ENCODE results near the gene NHSL1. TPM values are rescaled to one million over a fixed set of nuclear protein-coding genes. Genes with fewer than 3 reads are reported as not detected.

Gene NHSL1
- total and polyA plus RNA-seq, 2 of the 8 experiments (the other 6 are each of a cell fraction or from before 2014, with no cell fraction given), result 7.2 to 32.4 TPM

DNA sequence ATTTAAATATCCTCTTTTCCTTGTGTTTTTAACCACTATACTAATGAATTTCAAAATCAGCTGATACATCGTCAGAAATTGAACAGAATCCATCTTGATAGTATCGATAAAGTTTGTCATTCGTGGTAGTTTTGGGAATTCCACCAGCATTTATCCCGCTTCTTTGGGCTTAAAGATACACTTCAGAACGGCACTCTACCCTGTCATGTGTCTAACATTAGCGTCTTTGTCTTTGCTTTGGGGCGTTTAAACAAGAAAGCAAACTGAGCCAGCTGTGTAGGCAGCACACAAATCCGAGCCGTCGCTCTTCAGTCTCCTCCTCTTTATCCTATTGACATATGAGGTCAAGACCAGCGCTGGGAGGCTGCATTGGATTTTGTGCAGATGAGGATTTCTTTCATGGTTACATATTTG is 27.5 kb upstream of the NHSL1 start:
- Histone ChIP-seq H4K20me1 (replicated peaks in 1 of 2; ENCODE audit: control insufficient read depth in 1 of 2, insufficient read depth in 2 of 2, low read length in 2 of 2) (no peaks in the 10 kb centered on the region), H3K56ac (replicated peaks; ENCODE audit: insufficient read length, low read depth, low read length) (no peak overlapping the region), H2AK5ac (ENCODE audit: low read depth, low read length) (no peak overlapping the region), H3K79me2 (ENCODE audit: control insufficient read depth in 1 of 2, insufficient read depth in 2 of 2, low read length in 2 of 2) (no peaks in the 10 kb centered on the region; a peak in 1 of 4 replicates), H3K36me3 (ENCODE audit: control insufficient read depth in 2 of 4, insufficient read depth in 4 of 4, low read length in 3 of 4) (no peaks in the 10 kb centered on the region), H3K79me1 (ENCODE audit: low read depth, low read length) (no peaks in the 10 kb centered on the region; the same call in 1 of the 2 replicates), H3K4ac (replicated peaks; ENCODE audit: insufficient read length, low read depth, low read length) (no peak overlapping the region), H2BK12ac (ENCODE audit: low read depth, low read length) (no peak overlapping the region), H4K91ac (replicated peaks; ENCODE audit: insufficient read length, low read length) (no peak overlapping the region), H2AFZ (ENCODE audit: low read length) (no peak overlapping the region), H4K8ac (ENCODE audit: extremely low read depth, insufficient read depth, low read length) (no peak overlapping the region), H3K14ac (ENCODE audit: insufficient read length) (no peak overlapping the region), H3K23ac (ENCODE audit: insufficient read length) (no peak overlapping the region), H3K23me2 (ENCODE audit: low read depth, low read length) (peaks cover 1% of the 10 kb centered on the region; the same call in 1 of the 2 replicates), H3K4me1 (replicated peaks in 1 of 4; ENCODE audit: control insufficient read depth in 3 of 4, insufficient read depth in 4 of 4, low read length in 3 of 4) (peaks cover 1 to 14% (median 6%) of the 10 kb centered on the region in 4 experiments; a peak in 4 of 7 replicates), H2BK5ac (ENCODE audit: low read depth, low read length) (no peak overlapping the region), H3K27me3 (replicated peaks in 1 of 4; ENCODE audit: control insufficient read depth in 3 of 4, extremely low read depth in 1 of 4, insufficient read depth in 3 of 4, low read length in 3 of 4) (no peaks in the 10 kb centered on the region), H3K4me2 (ENCODE audit: insufficient read depth in 1 of 2, low read depth in 2 of 2, low read length in 2 of 2) (peak overlapping the region; percentile 41 to 50; a peak in 2 of 4 replicates), H2BK20ac (ENCODE audit: low read length) (no peak overlapping the region), H2BK15ac (ENCODE audit: low read length) (no peak overlapping the region), H3K27ac (ENCODE audit: low read depth, low read length) (no peak overlapping the region), H3K9ac (replicated peaks in 1 of 4; ENCODE audit: extremely low read depth in 1 of 4, low read depth in 3 of 4, low read length in 3 of 4) (no peak overlapping the region), H2BK120ac (replicated peaks; ENCODE audit: low read depth, low read length) (no peak overlapping the region), H3K9me3 (ENCODE audit: insufficient read depth in 2 of 2, low read depth in 1 of 2, low read length in 1 of 2) (no peaks in the 10 kb centered on the region), H3K18ac (ENCODE audit: extremely low read depth, low read length) (no peak overlapping the region), H3K4me3 (ENCODE audit: extremely low read depth in 1 of 4, insufficient read depth in 2 of 4, low read depth in 3 of 4, low read length in 4 of 4) (peak overlapping the region in 1 of 4 experiments; percentile 17; a peak in 1 of 8 replicates), H4K5ac (ENCODE audit: insufficient read length, low read depth, low read length) (no peak overlapping the region)
- ChIA-PET POLR2A (ENCODE audit: partially characterized antibody) (interaction anchor here (1.3 to 1.4 kb wide), 2 partner anchors 10 to 15 kb away, joined by 3 read pairs; no protein-coding TSS in a partner anchor), CTCF (ENCODE audit: partially characterized antibody) (interaction anchor here (0.6 to 2.7 kb wide), 9 partner anchors 9 to 411 kb away, joined by 3 to 9 read pairs (median 3); no protein-coding TSS in a partner anchor)
- FAIRE-seq, result no peak
- WGBS, 2 experiments (ENCODE audit: extremely low coverage in 1 of 2, insufficient coverage in 1 of 2, insufficient read length in 1 of 2, insufficient replicate concordance in 2 of 2, low coverage in 1 of 2, low lambda C conversion rate in 2 of 2, missing lambda C conversion rate in 1 of 2), result 63% methylated on average over 11 of the region's 11 CpGs; no CpG with 5 or more reads in 1 of the 2 experiments
- DNase-seq (ENCODE audit: low read depth in 1 of 2, low spot score in 2 of 2), result no peak
- TF ChIP-seq SP2 (IDR thresholded peaks at IDR 0.05; ENCODE audit: low read length) (no peak), MAFK (IDR thresholded peaks at IDR 0.05; ENCODE audit: low read depth, low read length) (no peak), E2F6 (IDR thresholded peaks at IDR 0.05) (no peak), TCF12 (IDR thresholded peaks at IDR 0.05; ENCODE audit: low read depth, low read length) (no peak), RFX5 (IDR thresholded peaks at IDR 0.05; ENCODE audit: borderline replicate concordance, low read depth, low read length) (no peak), USF2 (IDR thresholded peaks at IDR 0.05; ENCODE audit: low read length) (no peak), GABPA (IDR thresholded peaks at IDR 0.05; ENCODE audit: borderline replicate concordance, insufficient read depth, low read length) (no peak), CHD2 (IDR thresholded peaks at IDR 0.05; ENCODE audit: low read length) (no peak), RNF2 (IDR thresholded peaks at IDR 0.05; ENCODE audit: borderline replicate concordance, low read depth, low read length, missing control alignments, poor library complexity, severe bottlenecking) (no peak)
- TF ChIP-seq, protein P1, sequence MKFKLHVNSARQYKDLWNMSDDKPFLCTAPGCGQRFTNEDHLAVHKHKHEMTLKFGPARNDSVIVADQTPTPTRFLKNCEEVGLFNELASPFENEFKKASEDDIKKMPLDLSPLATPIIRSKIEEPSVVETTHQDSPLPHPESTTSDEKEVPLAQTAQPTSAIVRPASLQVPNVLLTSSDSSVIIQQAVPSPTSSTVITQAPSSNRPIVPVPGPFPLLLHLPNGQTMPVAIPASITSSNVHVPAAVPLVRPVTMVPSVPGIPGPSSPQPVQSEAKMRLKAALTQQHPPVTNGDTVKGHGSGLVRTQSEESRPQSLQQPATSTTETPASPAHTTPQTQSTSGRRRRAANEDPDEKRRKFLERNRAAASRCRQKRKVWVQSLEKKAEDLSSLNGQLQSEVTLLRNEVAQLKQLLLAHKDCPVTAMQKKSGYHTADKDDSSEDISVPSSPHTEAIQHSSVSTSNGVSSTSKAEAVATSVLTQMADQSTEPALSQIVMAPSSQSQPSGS (IDR thresholded peaks at IDR 0.05; ENCODE audit: low read length), result no peak
